HG02885 (cell line): Measurements from ENCODE around the gene CRACDL.

Source experiments
- ATAC-seq: cut with Tn5 transposase; IDR thresholded peaks from one replicate; pipeline ENCODE4 v1.9.1; 2021; ENCODE audit warnings: mild to moderate bottlenecking; ENCODE audit not compliant: unreplicated experiment, poor library complexity

Gene CRACDL

DNA sequence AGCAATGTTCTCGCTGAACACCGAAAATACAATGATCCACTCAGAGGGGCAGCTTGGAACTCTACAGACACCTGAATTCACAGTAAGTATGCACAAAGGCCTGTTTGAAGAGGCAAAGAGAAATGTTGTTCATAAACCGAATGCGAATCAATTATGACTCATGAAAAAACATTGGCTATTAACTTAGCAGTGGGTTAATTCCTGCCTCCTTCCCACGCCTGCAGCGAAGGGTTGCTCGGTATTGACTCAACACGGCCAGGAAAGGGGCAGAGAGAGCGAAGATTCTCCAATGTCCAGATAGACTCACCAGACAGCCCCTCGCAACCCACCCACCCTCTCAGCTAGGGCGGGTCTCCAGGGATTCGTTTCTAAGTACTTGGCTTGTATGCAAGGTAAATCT, 9.4 kb downstream of the CRACDL start:
- no peak for ATAC-seq

DNA sequence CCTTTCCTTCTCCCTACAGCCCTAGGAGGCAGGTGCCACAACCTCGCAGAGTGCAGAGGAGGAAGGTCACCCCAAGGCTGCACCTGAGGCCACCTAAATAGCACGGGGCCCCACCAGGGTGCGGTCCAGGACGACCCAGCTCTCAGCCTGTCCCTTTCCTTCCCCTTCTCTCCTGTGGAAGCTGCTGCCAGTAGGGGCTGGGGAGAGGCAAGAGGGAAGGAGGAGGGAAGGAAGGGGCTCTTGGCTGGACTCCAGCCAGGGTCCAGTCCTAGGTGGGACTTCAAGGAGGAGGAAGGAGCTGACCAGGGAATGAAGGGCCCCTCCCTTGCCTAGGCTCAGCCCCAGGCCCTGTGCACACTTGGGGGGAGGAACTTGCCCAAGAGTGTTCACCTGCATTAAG, 11.1 kb downstream of the CRACDL start:
- no peak for ATAC-seq

DNA sequence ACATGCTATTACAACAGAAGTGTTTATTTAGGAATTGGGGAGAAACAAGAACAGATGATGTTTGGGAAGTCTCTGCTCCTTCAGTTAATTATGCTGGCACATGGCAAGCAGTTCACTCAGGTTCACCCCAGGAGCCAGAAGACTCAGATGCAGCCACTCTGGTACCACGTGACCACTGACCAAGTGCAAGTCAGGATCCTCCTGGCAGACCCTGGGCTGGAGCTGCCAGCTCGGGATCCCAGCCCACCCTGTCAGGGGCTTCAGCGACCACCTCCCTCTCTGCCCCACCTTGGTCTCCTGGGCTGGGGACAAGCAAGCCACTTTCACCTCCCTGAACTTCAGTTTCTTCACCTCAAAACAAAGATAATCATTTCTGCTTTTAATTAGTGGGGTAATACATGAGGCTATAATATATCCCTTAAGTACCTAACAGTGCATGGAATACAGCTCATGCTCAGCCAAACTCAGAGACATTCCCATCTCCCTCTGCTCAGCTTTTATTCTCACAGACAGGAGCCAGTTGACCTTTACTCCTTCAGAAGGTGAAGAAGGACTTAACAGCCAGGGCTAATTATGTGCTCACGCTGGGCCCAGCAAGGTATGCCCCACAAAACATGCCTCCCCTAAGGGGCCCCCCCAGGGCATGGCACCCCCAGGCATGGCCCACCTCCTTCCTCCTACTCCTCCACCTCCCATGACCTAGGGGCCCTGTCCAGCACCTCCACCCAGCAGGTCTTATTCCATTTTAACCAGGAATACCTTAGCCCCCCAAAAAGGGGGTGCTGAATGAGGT, 11.8 kb downstream of the CRACDL start:
- no peak for ATAC-seq

DNA sequence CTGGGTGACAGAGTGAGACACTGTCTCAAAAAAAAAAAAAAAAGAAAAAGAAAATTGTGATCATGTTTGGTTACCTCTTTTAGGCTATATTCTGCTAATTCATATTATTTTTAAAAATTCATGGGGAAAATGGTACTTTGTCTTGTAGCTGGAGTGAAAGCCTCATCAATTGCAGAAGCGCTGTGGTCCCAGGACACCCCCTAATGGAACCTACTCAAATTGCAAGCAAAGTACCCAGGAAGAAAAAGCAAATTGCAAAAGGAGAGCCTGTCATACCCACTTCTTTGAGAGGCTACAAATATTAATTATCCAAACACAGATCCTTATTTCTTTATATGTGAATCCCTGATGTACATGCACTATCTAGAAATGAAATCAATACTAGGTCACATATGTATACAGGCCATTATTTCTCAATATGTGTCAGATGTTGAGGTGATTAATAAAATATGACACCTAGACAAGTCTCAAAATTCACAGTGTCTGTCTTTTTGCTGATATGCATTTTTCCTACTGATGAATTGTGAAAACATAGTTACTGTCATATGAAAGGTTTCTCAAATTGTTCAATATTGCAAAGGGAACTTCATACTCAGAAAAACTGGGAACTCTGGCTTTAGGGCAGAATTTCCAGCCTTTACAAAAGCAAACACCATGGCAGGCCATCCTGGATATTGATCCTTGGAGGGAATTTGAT, 12.6 kb downstream of the CRACDL start:
- ATAC-seq, result no peak

DNA sequence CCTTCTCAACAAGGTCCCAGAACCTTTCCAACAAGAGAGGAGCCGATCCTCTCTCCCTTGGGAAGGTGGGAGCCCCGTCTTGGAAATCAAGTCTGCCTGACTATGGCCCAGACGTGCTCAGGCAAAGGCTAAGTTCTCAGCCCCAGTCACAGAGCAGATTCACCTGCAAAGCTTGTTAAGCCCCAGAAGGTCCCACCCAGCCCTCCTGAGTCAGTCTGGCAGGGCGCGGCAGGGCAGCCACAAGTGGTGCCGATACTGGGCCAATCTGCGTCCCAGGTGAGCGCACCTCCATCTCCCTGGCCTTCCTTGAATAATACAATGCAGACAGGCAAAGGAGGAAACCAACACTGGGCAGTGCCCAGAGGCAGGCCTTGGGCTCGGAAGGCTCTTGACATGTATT, 15.0 kb downstream of the CRACDL start:
- ATAC-seq, result no peak

DNA sequence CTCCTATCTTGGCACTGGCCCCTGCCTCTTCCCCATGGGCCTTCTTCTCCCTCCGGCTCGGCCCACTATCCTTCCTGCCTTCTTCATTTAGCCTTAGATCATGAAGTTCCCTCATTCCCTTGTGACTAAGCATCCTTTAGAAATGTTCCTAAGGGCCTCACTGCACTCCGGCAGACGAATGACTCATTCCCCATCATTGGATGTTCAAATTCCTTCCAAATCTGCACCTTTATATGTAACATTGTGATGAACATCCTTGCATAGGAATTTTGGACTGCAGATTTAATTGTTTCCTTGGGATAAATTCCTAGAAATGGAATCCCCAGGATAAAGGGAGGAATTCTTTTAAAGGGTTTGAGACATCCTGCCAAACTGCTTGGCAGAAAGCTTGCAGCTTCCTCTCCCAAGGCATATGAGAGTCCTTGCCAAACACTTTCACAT, 19.0 kb downstream of the CRACDL start:
- no peak for ATAC-seq

DNA sequence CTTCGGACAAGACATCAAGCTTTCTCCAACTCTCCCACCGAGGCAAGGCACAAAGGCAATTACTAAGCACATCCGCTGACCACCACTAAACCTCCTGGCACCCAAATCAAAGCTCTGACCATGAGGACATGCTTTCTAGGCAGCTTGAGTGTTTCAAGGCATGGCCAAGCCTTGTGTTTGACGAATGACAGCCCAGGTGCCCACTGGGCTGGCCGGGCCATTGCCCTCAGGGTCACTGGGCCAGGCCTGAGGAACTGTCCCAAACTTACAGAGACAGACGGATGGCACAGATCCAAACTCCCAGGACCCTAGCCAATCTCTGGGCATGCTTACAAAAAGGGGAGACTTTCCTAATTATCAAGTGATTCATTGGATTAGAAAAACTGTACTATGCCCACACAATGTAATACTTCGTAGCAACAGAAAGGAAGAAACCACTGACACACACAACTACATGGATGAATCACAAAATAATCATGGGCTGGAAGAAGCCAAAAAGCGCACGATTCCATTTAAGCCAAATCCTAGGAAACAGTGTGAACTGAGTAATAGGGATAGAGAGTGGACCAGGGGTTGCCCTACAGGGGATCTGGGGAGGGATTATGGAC, 20.2 kb downstream of the CRACDL start:
- no peak for ATAC-seq

DNA sequence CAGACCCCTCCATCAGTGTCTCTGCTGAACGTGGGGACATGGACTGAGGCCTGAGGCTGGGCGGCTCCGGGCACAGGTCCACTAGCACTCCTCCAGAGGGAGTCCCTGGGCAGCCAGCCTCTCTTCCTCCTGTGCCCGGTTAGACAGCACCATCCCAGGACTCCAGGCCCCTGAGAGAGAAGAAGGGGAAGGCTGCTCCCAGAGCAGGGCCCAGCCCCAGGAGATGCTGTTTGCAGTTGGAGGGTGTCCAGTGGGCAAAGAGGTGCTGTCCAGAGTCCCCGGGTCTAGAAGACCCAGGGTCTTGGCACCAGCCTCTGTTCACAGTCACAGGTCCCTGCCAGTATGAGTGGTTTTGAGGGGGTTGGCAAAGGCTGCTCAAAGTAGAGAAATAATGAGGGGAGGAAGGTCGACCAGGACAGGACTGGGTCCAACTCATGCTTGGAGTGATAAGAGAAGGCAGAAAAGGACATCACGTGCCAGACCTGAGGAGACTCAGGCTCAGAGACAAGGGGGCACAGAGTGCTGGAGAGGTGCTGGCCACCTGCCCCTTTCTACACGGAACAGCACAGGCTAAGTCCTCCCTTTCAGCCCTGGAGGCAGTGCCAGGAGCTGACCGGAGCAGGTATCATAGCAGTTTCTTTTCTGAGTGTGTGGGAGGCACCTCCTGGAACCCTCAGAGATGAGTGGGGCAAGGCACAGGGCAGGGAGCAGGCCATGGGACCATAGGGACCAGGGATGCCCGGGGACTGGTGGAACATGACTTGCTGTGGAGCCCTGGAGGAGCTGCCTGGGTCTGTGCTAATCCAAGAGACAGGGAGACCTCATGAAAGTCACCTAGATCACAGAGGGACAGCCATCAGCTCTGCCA, 21.1 kb downstream of the CRACDL start:
- ATAC-seq, result no peak

DNA sequence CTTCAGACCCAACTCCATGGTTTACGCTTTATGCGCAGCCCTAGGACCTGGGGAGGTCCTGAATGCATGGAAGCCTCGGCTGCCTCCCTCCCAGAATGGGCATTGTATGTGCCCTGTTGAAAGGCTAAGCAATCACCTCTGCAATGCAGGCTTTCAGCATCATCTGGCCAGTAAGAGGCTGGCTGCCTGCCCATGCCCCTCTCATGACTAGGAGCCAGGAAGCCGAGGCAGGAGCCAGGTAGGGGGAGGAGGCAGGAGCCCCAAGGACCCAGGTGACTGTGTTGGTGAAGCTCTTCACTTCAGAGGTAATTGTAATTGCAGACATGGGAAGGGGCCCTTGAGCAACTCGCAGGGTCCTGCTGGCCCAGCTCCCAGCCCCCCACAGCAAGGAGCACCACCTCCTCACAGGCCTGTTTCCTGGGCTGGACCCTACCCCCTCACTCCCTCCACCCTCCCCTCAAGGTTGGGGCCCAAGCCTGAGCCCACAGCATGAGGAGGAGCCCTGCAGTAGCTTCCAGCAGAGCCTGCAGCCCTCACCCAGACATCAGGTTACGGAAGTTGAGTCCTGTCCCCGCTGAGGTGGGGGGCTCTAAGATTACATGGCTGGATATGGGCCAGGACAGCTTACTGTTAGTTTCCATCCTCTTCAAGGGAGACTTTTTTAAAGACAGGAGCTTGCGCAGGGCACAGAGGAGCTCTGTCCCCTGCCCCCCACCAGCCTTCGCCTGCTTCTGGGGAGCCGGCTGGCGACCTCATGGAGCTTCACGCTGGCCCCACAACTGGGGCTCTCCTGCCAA, 21.9 kb downstream of the CRACDL start:
- no peak for ATAC-seq

DNA sequence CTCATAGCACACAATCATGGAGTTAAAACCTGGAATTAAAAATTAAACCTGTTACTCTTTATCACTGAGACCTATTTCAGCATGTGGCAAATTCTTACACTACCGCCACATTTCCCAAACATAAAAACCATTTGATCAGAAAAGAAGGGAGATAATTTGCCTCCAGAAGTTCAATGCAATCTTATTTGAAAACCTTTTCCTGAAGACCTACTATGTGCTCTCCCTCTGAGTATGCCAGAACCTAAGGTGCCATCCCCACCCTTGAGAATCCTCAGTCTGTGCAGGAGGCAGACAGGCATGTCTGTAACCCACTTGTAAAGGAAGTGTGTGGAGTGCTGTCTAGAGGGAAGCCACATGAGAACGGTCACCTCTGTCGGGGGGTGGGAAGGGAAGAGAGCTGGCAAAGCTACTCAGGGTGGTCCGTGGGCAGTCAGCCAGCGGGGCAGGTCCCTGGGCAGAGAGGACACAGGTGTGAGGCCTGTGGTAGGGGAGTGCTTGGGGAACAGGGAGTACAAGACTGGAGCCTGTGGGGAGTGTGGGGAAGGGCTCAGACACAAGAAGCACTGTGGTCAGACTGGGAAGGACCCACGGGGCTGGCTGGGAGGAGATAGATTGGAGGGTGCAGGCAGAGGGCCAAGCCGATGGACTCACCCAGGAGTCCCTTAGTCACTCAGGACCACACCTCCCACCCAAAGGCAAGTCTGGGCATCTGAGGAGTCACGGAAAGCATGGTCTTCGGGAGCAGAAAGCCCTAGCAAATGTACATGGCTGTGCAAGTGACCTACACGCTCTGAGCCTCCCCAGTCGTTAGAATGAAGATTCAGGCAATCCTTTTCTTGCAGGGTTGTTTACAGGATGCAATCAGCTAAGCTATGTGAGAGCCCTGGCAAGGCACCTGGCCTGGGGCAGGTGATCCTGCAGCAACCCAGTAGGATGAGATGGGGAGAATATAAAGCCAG, 22.8 kb downstream of the CRACDL start:
- no peak for ATAC-seq

DNA sequence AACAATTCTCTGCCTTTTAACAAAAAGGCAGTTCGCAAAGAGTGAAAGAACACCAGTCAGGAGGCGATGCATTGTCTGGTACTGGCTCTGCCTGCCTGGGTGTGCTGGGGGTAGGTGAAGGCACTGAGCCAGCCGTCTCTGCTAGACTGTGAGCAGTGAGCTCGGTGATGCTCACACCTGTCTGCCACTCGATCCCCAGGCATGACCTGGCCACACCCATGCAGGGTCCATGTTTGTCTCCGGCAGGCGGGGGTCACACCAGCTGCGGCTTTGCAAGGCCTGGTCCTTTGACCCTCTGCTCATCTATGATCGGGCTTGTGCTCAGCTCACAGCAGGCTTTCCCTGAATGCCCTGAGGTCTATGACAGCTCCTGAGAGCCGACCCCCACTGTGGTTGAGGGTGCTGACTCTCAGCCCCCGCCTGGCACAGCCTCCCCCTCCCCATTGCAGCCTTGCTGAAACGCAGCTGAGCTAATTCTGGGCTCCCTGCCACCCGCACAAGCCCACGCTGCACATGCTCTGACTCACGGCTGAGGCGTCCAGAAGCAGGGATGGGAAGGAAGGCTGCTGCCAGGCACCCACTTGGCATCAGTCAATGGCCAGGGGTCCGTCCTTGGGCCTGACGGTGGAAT, 23.7 kb downstream of the CRACDL start:
- ATAC-seq, result no peak

DNA sequence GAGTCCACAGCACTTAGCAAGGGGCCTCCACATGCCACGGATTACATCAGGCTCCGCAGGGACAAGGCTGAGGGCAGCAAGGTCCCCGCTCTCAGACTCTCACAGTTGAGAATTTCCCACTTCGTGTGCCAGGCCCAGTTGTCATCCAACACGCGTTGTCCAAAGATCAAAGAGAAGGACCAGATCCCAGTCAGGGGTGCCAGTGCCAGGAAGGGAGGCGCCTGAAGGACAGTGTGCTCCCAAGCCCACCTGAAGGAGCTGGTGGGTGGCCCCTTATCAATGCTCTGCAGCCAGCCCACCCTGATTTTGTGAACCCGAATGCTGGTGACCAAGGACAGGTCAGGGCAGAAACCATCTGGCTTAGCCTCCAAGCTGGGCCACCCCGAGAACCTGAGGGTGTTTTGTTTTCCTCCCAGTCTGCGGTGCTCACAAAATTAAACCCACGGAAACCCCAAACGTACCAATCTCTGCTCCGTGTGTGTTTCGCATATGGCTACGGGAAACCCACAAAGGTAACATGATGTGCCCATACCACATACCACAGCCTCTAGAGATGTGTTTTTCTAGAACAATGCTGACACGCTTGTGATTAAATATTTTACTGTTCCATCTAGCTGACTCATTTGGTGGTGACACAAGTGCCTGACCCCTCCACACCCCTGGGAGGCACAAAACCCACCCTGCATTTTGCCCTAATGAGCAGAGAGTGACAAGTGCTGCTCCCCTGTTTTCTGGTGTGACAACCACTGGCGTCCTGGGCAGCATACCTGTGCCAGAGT, 24.5 kb downstream of the CRACDL start:
- ATAC-seq, result no peak

DNA sequence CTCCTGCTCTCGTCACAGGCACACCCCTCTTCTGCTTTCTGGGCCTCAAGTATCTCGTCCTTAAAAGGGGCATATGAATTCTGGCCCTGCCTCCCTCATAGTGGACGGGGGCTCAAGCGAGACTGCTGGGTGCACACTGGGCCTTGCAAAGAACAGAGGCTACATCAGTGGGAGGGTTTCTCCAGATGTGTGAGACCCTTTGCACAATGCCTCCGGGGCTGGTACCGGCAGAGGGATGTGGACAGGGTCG, 25.0 kb downstream of the CRACDL start:
- ATAC-seq, result no peak

DNA sequence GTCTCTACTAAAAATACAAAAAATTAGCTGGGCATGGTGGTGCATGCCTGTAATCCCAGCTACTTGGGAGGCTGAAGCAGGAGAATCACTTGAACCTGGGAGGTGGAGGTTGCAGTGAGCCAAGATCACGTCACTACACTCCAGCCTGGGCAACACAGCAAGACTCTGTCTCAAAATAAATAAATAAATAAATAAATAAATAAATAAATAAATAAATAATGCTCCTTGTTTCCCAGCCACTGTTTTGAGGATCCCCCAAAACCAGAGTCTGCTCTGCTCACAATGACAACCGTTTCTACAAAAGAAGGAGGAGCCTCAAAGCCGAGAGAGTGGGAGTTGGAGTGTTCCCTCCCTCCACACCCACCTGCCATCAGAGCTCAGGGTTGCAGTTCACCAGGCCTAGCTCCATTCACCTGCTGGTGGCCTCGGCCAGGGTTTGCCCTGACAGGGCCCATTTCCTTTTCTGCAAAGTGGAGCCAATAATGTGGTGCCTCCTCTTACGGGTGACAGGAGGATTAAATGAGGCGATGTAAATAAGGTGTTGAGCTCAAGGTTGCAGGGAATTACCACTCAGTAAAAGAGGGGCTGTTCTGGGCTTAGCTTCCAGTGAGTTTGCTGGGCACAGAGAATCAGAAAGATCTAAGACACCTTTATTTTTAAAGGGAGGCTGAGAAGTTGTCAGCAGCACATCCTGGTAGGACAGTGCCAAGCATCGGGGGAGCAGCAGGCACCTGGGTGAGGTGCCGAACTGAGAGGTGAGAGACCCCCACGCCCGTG, 25.5 kb downstream of the CRACDL start:
- no peak for ATAC-seq

DNA sequence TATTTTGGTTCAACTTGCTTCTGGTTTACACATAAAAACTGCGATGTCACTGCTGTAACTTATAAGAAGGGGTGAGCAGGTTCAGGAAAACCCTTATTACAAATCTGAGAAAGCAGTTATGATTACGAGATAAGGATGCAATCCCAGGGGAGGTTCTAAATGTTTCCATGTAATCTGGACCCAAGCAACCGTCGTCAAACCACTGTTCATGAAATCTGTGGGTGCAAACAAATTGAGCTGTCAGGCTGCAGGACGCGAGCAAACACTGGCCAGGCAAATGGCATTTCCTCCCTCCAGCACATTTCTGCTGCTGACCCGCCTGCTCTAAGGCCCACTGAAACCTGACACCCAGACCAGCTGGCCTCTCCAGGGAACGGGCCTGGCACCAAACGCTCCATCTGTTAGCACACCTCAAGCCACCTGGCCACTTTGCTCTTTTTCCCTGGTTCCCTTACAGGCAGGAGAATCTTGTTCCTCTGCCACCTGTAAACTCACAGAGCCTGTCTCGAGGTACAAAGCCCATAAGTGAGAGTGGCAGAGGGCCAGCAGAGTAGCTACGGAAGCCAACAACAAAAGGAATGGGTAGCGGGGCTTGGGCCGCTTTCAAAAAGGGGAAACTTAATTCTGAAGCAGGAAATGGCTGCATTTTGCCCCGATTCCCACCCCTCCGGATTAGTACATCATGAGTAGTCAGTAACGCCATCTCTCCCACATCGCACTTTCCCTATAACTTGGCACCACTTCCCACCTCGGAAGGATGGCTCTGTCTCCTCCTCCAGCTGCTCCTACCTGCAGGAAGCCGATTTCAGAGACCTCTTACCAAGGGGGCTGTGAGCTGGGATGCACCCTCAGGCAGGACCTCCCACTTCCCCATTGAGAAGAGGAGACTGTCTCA, 26.5 kb downstream of the CRACDL start:
- ATAC-seq, result no peak

DNA sequence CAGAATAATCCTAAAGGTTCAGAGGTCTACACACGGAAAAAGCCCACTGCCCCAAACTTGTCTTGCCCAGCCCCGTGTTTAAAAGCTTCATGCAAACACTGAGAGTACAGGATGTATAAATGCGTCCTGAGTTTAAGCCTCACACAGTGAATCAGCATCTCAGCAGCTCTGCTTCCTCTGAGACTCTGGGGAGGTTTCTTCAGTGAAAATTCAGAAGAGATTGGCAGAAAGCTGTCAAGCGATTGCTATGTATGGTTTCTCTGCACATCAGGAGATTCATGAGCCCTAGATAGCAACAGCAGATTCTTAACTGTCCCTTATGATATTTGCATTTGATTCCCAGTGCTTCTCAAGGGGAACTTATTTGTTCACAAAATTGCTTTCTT, 27.1 kb downstream of the CRACDL start:
- no peak for ATAC-seq
